ENCODE results near the gene PCDHGC3. TPM values are rescaled to one million over a fixed set of nuclear protein-coding genes. Genes with fewer than 3 reads are reported as not detected.

PCDHGC3 gene
- total RNA-seq, 2 donors from 2014 or later: 13.1 to 22.2 TPM

DNA sequence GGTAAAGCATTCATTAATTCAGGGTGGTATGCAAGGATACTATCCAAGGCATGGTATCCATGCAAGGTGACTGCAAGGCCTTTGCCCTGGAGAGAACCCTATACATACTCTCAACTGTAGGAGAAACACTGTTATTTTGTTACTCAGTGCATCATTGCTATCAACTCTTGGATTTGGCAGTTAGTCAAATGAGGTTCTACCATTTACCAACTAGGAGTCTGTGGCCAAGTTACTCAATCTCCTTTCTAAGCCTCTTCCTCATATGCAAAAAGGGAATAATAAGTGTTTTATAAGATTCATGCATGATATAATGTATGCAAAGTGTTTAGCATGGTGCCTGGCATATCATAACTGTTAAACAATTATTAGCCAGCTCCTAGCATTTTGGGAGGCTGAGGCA, 4.0 kb downstream of the PCDHGC3 start:
- intact Hi-C loops (cut with DNase I): loop anchor here (5.0 kb wide), 1 partner anchor 38 kb away; no protein-coding TSS in a partner anchor
- TF ChIP-seq, protein P1, sequence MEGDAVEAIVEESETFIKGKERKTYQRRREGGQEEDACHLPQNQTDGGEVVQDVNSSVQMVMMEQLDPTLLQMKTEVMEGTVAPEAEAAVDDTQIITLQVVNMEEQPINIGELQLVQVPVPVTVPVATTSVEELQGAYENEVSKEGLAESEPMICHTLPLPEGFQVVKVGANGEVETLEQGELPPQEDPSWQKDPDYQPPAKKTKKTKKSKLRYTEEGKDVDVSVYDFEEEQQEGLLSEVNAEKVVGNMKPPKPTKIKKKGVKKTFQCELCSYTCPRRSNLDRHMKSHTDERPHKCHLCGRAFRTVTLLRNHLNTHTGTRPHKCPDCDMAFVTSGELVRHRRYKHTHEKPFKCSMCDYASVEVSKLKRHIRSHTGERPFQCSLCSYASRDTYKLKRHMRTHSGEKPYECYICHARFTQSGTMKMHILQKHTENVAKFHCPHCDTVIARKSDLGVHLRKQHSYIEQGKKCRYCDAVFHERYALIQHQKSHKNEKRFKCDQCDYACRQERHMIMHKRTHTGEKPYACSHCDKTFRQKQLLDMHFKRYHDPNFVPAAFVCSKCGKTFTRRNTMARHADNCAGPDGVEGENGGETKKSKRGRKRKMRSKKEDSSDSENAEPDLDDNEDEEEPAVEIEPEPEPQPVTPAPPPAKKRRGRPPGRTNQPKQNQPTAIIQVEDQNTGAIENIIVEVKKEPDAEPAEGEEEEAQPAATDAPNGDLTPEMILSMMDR (IDR thresholded peaks at IDR 0.05): no peak
- Histone ChIP-seq H3K9ac (ENCODE audit: low read depth in 2 of 2, low read length in 2 of 2) (no peak overlapping the region), H3K27me3 (no peaks in the 10 kb centered on the region), H3K27ac (no peak overlapping the region), H3K36me3 (no peaks in the 10 kb centered on the region), H3K4me3 (no peak overlapping the region), H3K4me1 (no peaks in the 10 kb centered on the region), H3K9me3 (no peaks in the 10 kb centered on the region)
- DNase-seq: no peak

DNA sequence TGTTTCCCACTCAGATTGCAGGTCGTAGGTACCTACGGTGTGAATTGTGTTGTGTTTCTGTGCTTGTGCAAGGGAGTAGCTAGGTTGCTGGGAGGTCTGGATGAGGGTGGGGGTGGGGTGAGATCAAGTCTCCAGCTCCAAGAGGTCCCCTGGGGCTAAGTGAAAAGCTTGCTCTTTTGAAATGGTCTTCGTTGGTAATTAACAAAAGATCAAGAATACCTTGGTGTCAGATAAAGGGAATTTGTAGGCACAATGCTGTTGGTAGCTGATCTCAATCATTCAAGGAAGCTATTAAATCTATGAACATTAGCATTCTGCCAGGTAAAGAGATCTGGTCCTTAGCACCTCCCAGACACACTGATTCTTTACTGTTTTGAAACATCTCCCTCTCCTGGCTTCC, 8.1 kb downstream of the PCDHGC3 start:
- Histone ChIP-seq H3K9me3 (no peaks in the 10 kb centered on the region), H3K36me3 (no peaks in the 10 kb centered on the region), H3K9ac (ENCODE audit: low read depth in 2 of 2, low read length in 2 of 2) (no peak overlapping the region), H3K27ac (no peak overlapping the region), H3K4me3 (no peak overlapping the region), H3K4me1 (peaks cover 3% of the 10 kb centered on the region), H3K27me3 (peaks cover 8% of the 10 kb centered on the region)
- intact Hi-C loops (cut with DNase I): no loop called here
- DNase-seq: no peak
- TF ChIP-seq, protein P1 (IDR thresholded peaks at IDR 0.05): no peak

GRCh38 chr5:141484310-141484640, 8.5 kb downstream of the PCDHGC3 start:
- Histone ChIP-seq H3K9me3 (no peaks in the 10 kb centered on the region), H3K27ac (no peak overlapping the region), H3K36me3 (no peaks in the 10 kb centered on the region), H3K4me1 (peaks cover 3% of the 10 kb centered on the region), H3K9ac (ENCODE audit: low read depth in 2 of 2, low read length in 2 of 2) (no peak overlapping the region), H3K27me3 (peaks cover 8% of the 10 kb centered on the region), H3K4me3 (peak overlapping the region; percentile 32)
- TF ChIP-seq, protein P1 (IDR thresholded peaks at IDR 0.05): no peak
- intact Hi-C loops (cut with DNase I): no loop called here
- DNase-seq: no peak

GRCh38 chr5:141484641-141485311, 9.0 kb downstream of the PCDHGC3 start, which contains the start of gene PCDHGC4:
TSS of gene PCDHGC4 (plus strand) at chr5:141485030. CDS start at chr5:141485174, 144 bp downstream.
- intact Hi-C loops (cut with DNase I): no loop called here
- TF ChIP-seq, protein P1 (IDR thresholded peaks at IDR 0.05): no peak
- Histone ChIP-seq H3K4me1 (peaks cover 3% of the 10 kb centered on the region), H3K36me3 (no peaks in the 10 kb centered on the region), H3K9ac (ENCODE audit: low read depth in 2 of 2, low read length in 2 of 2) (no peak within 1 kb of the TSS), H3K4me3 (peak within 1 kb of the TSS; percentile 32), H3K9me3 (no peaks in the 10 kb centered on the region), H3K27ac (no peak within 1 kb of the TSS), H3K27me3 (peaks cover 8% of the 10 kb centered on the region)
- DNase-seq: no peak

- Histone ChIP-seq H3K4me1 (peaks cover 3% of the 10 kb centered on the region), H3K9ac (ENCODE audit: low read depth in 2 of 2, low read length in 2 of 2) (no peak overlapping the region), H3K36me3 (no peaks in the 10 kb centered on the region), H3K27ac (no peak overlapping the region), H3K4me3 (peak overlapping the region; percentile 32), H3K9me3 (no peaks in the 10 kb centered on the region), H3K27me3 (peaks cover 8% of the 10 kb centered on the region)
- DNase-seq: no peak
- TF ChIP-seq, protein P1 (IDR thresholded peaks at IDR 0.05): no peak
- intact Hi-C loops (cut with DNase I): no loop called here
Measured at GRCh38 chr5:141485321-141486055, 9.7 kb downstream of the PCDHGC3 start.

Measured in colonic mucosa (tissue), 4 donors.